WTC11 (cell line): ENCODE measurements around the gene GUCY1A2.

Experiments used
- CBFB ChIP-seq: sonication (generic); formaldehyde crosslinking; IDR thresholded peaks from 2 replicates; pipeline ENCODE4 v1.8.1; 2022; ENCODE audit warnings: mild to moderate bottlenecking, low read depth, missing genetic modification reagents
- JUN ChIP-seq: sonication (generic); formaldehyde crosslinking; IDR thresholded peaks from 2 replicates; pipeline ENCODE4 v1.8.0; 2023; ENCODE audit warnings: mild to moderate bottlenecking, missing genetic modification reagents
- NFE2L1 ChIP-seq: sonication (generic); formaldehyde crosslinking; IDR thresholded peaks from 2 replicates; pipeline ENCODE4 v1.8.1; 2023; ENCODE audit warnings: missing genetic modification reagents
- RELA ChIP-seq: sonication (generic); formaldehyde crosslinking; IDR thresholded peaks from 2 replicates; pipeline ENCODE4 v1.8.1; 2022; ENCODE audit warnings: missing genetic modification reagents, mild to moderate bottlenecking, borderline replicate concordance
- ZNF121 ChIP-seq: sonication (generic); formaldehyde crosslinking; IDR thresholded peaks from 2 replicates; pipeline ENCODE4 v1.8.0; 2023; ENCODE audit warnings: missing genetic modification reagents
- ZNF317 ChIP-seq: sonication (generic); formaldehyde crosslinking; IDR thresholded peaks from 2 replicates; pipeline ENCODE4 v1.8.1; 2023; ENCODE audit warnings: low read depth, mild to moderate bottlenecking, moderate library complexity, missing genetic modification reagents, borderline replicate concordance
- TF ChIP-seq, protein P1 (sequence below): sonication (generic); formaldehyde crosslinking; IDR thresholded peaks from 2 replicates; pipeline ENCODE4 v1.8.1; 2022; ENCODE audit warnings: missing genetic modification reagents, borderline replicate concordance
- TF ChIP-seq, protein P2 (sequence below): fragments of 200-600 bp; IDR thresholded peaks from 2 replicates; pipeline ENCODE4 v1.8.0; 2022; ENCODE audit warnings: antibody characterized with exemption
- TF ChIP-seq, protein P3 (sequence below): sonication (generic); formaldehyde crosslinking; IDR thresholded peaks from 2 replicates; pipeline ENCODE4 v1.8.0; 2022; ENCODE audit warnings: mild to moderate bottlenecking, missing genetic modification reagents

DNA sequence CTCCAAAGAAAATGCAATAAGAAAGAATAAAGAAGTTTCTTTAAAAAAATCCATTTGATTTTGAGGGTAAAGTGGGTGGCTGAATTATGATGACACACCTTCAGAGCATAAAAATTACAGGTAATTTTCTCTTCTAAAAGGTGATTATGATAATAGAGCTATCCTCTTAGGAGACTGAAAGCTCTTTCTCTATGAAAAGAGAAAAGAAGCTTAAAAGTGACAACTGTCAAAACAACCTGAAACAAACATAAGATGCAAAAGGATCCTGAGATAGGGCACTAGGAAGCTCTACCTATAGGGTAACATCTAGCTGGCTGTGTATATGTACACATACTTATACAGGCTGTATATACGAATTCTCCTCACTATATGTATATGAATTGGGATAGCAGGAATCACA is 270.2 kb downstream of the GUCY1A2 start:
- TF ChIP-seq, protein P1, sequence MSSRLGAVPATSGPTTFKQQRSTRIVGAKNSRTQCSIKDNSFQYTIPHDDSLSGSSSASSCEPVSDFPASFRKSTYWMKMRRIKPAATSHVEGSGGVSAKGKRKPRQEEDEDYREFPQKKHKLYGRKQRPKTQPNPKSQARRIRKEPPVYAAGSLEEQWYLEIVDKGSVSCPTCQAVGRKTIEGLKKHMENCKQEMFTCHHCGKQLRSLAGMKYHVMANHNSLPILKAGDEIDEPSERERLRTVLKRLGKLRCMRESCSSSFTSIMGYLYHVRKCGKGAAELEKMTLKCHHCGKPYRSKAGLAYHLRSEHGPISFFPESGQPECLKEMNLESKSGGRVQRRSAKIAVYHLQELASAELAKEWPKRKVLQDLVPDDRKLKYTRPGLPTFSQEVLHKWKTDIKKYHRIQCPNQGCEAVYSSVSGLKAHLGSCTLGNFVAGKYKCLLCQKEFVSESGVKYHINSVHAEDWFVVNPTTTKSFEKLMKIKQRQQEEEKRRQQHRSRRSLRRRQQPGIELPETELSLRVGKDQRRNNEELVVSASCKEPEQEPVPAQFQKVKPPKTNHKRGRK: no peak
- TF ChIP-seq CBFB: no peak
- TF ChIP-seq ZNF317 (CRISPR knock-in tag): no peak
- TF ChIP-seq, protein P2, sequence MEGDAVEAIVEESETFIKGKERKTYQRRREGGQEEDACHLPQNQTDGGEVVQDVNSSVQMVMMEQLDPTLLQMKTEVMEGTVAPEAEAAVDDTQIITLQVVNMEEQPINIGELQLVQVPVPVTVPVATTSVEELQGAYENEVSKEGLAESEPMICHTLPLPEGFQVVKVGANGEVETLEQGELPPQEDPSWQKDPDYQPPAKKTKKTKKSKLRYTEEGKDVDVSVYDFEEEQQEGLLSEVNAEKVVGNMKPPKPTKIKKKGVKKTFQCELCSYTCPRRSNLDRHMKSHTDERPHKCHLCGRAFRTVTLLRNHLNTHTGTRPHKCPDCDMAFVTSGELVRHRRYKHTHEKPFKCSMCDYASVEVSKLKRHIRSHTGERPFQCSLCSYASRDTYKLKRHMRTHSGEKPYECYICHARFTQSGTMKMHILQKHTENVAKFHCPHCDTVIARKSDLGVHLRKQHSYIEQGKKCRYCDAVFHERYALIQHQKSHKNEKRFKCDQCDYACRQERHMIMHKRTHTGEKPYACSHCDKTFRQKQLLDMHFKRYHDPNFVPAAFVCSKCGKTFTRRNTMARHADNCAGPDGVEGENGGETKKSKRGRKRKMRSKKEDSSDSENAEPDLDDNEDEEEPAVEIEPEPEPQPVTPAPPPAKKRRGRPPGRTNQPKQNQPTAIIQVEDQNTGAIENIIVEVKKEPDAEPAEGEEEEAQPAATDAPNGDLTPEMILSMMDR: no peak
- TF ChIP-seq RELA: no peak
- no peak for TF ChIP-seq NFE2L1 (CRISPR knock-in tag)
- TF ChIP-seq, protein P3, sequence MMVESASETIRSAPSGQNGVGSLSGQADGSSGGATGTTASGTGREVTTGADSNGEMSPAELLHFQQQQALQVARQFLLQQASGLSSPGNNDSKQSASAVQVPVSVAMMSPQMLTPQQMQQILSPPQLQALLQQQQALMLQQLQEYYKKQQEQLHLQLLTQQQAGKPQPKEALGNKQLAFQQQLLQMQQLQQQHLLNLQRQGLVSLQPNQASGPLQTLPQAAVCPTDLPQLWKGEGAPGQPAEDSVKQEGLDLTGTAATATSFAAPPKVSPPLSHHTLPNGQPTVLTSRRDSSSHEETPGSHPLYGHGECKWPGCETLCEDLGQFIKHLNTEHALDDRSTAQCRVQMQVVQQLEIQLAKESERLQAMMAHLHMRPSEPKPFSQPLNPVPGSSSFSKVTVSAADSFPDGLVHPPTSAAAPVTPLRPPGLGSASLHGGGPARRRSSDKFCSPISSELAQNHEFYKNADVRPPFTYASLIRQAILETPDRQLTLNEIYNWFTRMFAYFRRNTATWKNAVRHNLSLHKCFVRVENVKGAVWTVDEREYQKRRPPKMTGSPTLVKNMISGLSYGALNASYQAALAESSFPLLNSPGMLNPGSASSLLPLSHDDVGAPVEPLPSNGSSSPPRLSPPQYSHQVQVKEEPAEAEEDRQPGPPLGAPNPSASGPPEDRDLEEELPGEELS (CRISPR knock-in tag): no peak
- TF ChIP-seq ZNF121 (CRISPR knock-in tag): no peak
- TF ChIP-seq JUN (CRISPR knock-in tag): no peak
